Prostate gland (tissue), 2 donors: Measurements from ENCODE around the gene RABGAP1L. TPM values are rescaled to one million over a fixed set of nuclear protein-coding genes. Genes with fewer than 3 reads are reported as not detected.

Experiments
- DNase-seq: peaks from one replicate; pipeline ENCODE4 v3.0.0-alpha.2; 2019; ENCODE audit warnings: low spot score
- H3K27ac ChIP-seq, 2 donors: fragments of 200-600 bp; sonication (generic); 2 replicates each; pipeline ENCODE4 v1.5.1; 2017 to 2019
- H3K27me3 ChIP-seq: fragments of 200-600 bp; sonication (generic); replicated peaks from 2 replicates; pipeline ENCODE4 v1.5.1; 2019; ENCODE audit not compliant: insufficient read depth
- H3K36me3 ChIP-seq, 2 donors: fragments of 200-600 bp; sonication (generic); 1 replicate in 1 of 2; 2 replicates in 1 of 2; pipeline versions ENCODE4 v1.5.1 to v1.8.1; 2017 to 2019
- H3K4me1 ChIP-seq: fragments of 200-600 bp; sonication (generic); replicated peaks from 2 replicates; pipeline ENCODE4 v1.5.1; 2019
- H3K4me3 ChIP-seq, 2 donors: fragments of 200-600 bp; sonication (generic); 2 replicates each; pipeline ENCODE4 v1.5.1; 2017 to 2019
- H3K9me3 ChIP-seq: fragments of 200-600 bp; sonication (generic); 2 replicates; pipeline ENCODE4 v1.5.1; 2017
- CTCF ChIP-seq, 4 experiments: fragments of 200-600 bp in 2 of 4; fragments of 450-650 bp in 2 of 4; sonication (generic) in 2 of 4; IDR thresholded peaks; 1 replicate in 3 of 4; 2 replicates in 1 of 4; pipeline ENCODE4 v1.5.1; 2016 to 2019; ENCODE audit warnings: antibody characterized with exemption in 4 of 4, mild to moderate bottlenecking in 2 of 4, moderate library complexity in 2 of 4
- POLR2A ChIP-seq: fragments of 450-650 bp; IDR thresholded peaks from one replicate; pipeline ENCODE4 v1.6.1; 2016; ENCODE audit warnings: antibody characterized with exemption, mild to moderate bottlenecking
- POLR2AphosphoS5 ChIP-seq: sonication (generic); formaldehyde crosslinking; IDR thresholded peaks from one replicate; pipeline ENCODE4 v1.6.1; 2017; ENCODE audit warnings: antibody characterized with exemption
- WGBS: methylation state at CpG from one replicate; pipeline ENCODE4 v1.1.5; 2018; 5-methylcytosine and 5-hydroxymethylcytosine counted together
- intact Hi-C: fragments of 100-400 bp; cut with DNase I; formaldehyde crosslinking; loops from one replicate; pipeline ENCODE4 v1.14.2; 2022
- total RNA-seq, 2 donors: library from RNA; depleted of rRNA; stranded (reverse); fragments of >200 nt; gene quantifications; one replicate each; pipeline ENCODE4 v1.1.0, GENCODE V29; 2016

The RABGAP1L gene
- total RNA-seq, 2 donors from 2014 or later, result 32.3 to 41.5 TPM

GRCh38 chr1:174999936-175000696, 840.8 kb downstream of the RABGAP1L start, which contains the start of gene CACYBP:
Gene CACYBP (plus strand): TSS chr1:174999947. CDS start chr1:175000181, 234 bp downstream.
- no peaks in the 10 kb centered on the region for H3K27me3 ChIP-seq
- intact Hi-C loops, result loop anchor here (5.0 kb wide), 1 partner anchor 228 kb away; no protein-coding TSS in a partner anchor
- no peaks in the 10 kb centered on the region for H3K36me3 ChIP-seq
- H3K4me1 ChIP-seq, result no peaks in the 10 kb centered on the region
- peak within 1 kb of the TSS; percentile 95 to 97 for H3K27ac ChIP-seq
- no peaks in the 10 kb centered on the region for H3K9me3 ChIP-seq
- peak; percentile 32 for DNase-seq
- WGBS, result 0% methylated on average over 56 of the region's 71 CpGs
- H3K4me3 ChIP-seq, result peak within 1 kb of the TSS; percentile 55 to 87
- TF ChIP-seq CTCF (IDR thresholded peaks at IDR 0.05) (peak in 1 of 4 experiments; percentile 9), POLR2AphosphoS5 (no peak), POLR2A (peak; percentile 87)

GRCh38 chr1:175000697-175001187, 841.4 kb downstream of the RABGAP1L start:
- peak overlapping the region; percentile 95 to 97 for H3K27ac ChIP-seq

GRCh38 chr1:175002910-175003517, 843.7 kb downstream of the RABGAP1L start:
- TF ChIP-seq CTCF (IDR thresholded peaks at IDR 0.05) (no peak), POLR2AphosphoS5 (no peak), POLR2A (no peak)
- Histone ChIP-seq H3K27ac (no peak overlapping the region), H3K4me3 (no peak overlapping the region), H3K4me1 (no peaks in the 10 kb centered on the region), H3K9me3 (no peaks in the 10 kb centered on the region), H3K36me3 (no peaks in the 10 kb centered on the region), H3K27me3 (no peaks in the 10 kb centered on the region)
- intact Hi-C loops, result no loop called here
- 88% methylated on average over 17 of the region's 17 CpGs for WGBS
- DNase-seq, result no peak

More at GRCh38 chr1:175000697-175001187, 841.4 kb downstream of the RABGAP1L start:
- intact Hi-C loops, result no loop called here
- no peak for DNase-seq
- H3K4me3 ChIP-seq, result peak overlapping the region; percentile 55 to 87
- WGBS, result 12% methylated on average over 5 of the region's 5 CpGs
- no peak for TF ChIP-seq POLR2AphosphoS5
- no peak for TF ChIP-seq POLR2A
- TF ChIP-seq CTCF (IDR thresholded peaks at IDR 0.05), result no peak
- no peaks in the 10 kb centered on the region for H3K27me3 ChIP-seq
- H3K4me1 ChIP-seq, result no peaks in the 10 kb centered on the region
- H3K9me3 ChIP-seq, result no peaks in the 10 kb centered on the region
- H3K36me3 ChIP-seq, result no peaks in the 10 kb centered on the region

- TF ChIP-seq POLR2A (no peak), POLR2AphosphoS5 (no peak), CTCF (IDR thresholded peaks at IDR 0.05) (no peak)
- Histone ChIP-seq H3K27ac (no peak overlapping the region), H3K4me3 (no peak overlapping the region), H3K27me3 (no peaks in the 10 kb centered on the region), H3K4me1 (no peaks in the 10 kb centered on the region), H3K36me3 (no peaks in the 10 kb centered on the region), H3K9me3 (no peaks in the 10 kb centered on the region)
- intact Hi-C loops, result no loop called here
- 50% methylated on average over 2 of the region's 2 CpGs for WGBS
- no peak for DNase-seq
Observed at GRCh38 chr1:175003521-175003920, 844.2 kb downstream of the RABGAP1L start.
